Germinal center (tissue), 1 donor: ENCODE measurements around the gene MAD1L1.

Source experiments
- DNase-seq: peaks from one replicate; pipeline ENCODE4 v3.0.0; 2012; ENCODE audit warnings: mixed read lengths, low spot score

MAD1L1 gene

DNA sequence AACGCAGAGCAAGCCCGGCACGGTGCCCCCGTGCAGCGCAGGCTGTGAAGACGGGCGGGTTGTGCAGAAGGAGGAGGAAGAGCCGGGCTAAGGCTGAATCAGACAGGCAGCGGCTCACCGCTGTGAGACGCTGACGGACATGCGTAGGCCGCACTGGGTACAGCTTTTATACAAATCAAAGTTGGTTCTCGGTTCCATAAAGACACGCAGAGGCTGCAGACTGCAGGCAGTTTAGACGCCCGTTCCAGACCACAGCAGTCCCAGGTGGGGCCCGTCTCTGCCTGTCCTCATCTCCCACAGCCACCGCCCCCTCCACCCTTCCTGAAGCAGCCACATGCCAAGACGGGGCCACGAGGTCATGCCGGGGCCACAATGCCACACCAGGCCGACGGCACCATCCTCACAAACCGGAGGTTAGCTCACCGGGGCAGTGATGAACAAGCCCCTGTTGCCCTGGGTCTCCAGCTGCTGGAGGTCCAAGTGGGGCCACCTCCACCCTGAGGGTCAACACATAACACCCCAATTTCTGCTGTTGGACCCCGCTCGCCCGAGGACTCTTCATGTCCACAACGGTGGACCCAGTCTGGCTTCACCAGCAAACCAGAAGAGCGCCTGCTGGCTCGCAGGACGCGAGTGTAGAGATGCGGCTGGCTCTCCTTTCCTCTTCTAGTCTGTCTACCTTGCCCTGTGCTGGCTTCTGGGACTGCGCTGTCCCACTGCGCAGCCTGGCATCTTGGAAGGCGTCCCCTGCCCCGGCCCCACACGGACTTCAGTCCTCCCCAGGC, 335.5 kb downstream of the MAD1L1 start:
- DNase-seq: no peak

DNA sequence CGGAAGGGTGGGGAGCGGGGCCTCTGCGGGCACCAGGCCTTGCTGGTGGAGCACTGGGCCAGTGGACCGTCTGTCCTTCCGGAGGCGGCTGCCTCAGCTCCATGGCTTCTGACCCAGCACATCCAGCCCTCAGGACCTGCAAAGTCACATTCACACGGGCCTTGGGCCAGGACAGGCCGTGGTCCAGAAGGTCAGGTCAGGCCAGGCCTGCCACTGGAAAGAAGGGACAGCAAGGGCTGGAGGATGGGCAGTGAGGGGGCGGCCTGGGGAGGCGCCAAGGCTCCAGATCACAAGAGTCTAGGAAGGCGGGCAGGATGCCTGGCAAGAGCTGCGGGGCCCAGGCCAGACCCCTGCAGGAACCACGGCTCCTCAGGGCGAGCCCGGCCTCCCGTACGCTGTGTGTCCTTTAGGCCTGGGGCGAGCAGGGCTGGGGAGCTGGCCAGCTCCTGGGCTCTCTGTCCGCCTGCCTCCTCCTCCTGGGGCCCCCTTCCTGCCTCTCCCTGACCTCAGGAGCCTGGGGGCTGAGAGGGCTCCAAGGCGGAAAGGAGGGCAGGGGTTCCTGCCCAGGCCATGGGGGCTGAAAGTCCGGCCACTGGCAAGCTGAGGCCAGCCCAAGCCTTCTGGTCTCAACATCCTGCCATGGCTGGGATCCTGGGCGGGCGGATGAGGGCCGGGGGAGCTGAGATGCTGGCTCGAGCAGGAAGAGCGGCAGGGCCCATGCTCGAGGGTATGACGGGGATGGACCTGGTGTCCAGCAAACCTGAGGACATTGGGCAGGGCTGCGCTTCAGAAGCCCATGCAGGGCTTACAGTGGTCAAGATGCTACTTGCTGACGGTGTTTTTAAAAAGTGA, 336.9 kb downstream of the MAD1L1 start:
- no peak for DNase-seq

DNA sequence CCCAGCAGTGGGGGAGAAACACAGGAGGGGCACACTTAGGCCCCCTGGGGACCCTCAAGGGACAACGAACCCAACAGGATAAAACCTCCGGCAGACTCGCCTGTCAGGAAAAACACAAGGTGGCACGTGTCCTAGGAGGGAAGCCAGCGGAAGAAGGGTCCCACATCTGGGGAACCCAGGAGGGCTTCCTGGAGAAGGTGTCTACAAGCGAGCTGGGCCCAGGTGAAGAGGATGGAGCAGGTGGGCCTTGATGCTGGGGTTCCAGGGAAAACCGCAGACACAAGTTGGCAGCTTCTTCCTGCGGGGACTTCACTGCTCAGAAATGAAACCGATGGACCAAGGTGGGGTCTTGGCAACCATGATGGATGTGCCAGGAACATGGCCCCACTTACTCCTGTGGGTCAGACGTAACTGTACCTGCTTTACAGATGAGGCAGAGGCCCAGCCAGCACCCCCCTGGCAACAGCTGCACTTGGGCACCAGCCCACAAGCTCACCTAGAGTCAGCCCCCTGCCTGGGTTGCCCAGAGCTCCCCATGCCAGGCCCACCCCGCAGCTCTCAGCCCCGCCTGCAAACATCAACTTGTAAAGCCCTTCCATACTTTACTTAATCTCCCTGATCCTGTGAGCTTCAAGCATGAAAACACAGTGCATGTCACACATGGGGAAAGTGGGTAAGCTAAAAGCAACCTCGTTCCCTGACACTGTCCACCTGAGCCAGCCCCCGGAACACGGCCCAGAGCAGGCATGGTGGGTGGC, 337.7 kb downstream of the MAD1L1 start:
- no peak for DNase-seq

DNA sequence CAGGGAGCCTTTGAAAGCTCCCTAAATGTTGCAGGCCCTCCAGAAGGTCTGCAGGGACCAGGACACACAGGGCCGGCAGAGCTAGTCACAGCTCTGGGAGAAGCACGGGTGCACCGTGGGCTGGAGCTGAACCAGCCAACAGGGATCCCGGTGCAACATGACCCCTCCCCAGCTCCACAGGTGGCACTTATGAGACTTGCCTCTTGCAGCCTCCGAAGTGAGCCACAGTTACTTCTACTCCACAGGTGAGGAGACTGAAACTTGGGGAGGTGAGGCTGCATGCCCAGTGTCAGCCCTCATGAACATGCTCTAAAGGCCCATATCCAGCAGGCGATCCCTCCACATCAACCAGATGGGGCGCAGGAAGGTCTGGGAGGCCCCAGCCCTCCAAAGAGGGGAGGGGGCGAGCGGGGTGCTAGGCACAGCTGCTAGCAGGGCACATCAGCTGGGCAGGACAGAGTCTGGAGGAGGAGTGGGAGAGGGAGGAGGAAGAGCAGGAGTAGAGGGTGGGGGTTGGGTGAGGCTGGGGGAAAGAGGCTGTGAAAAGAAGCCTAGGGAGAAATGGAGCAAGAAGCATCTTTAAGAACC, 338.3 kb downstream of the MAD1L1 start:
- no peak for DNase-seq

DNA sequence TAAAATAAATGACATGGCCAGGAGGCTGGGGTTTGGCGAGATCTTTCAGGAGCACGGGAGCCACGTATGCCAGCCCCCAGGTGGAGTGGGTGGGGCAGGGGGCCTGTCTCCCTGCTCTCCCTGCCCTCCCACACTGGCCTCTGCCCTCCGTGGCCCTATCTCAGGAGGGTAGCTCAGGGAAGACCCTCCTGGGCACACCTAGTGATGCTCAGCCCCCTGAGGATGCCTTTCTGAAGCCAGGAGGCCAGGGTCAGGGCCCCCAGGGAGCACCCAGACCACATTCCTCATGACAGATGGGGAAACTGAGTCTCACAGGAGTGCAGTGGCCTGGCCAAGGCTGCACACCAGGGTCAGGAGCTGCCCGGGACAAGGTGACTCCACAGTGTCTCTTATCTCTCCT, 339.3 kb downstream of the MAD1L1 start:
- no peak for DNase-seq

DNA sequence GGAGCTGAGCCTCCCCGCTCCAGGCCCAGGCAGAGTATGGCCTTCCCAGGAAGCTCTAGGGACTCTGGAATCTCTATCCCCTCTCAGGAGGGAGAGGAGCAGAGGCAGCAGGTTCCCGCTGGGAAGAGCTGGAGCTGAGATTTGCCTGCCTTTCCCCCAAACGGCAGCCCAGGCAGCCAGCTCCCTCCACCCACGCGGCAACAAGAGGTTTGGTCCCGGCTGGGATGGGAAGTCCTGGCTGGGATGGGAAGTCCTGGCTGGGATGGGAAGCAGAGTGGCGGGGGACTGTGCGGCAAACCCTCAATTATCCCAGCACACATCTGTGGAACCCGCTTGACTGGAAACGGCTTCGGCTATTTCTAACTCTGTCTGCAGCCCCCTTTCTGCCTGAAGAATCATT, 339.7 kb downstream of the MAD1L1 start:
- DNase-seq: no peak

DNA sequence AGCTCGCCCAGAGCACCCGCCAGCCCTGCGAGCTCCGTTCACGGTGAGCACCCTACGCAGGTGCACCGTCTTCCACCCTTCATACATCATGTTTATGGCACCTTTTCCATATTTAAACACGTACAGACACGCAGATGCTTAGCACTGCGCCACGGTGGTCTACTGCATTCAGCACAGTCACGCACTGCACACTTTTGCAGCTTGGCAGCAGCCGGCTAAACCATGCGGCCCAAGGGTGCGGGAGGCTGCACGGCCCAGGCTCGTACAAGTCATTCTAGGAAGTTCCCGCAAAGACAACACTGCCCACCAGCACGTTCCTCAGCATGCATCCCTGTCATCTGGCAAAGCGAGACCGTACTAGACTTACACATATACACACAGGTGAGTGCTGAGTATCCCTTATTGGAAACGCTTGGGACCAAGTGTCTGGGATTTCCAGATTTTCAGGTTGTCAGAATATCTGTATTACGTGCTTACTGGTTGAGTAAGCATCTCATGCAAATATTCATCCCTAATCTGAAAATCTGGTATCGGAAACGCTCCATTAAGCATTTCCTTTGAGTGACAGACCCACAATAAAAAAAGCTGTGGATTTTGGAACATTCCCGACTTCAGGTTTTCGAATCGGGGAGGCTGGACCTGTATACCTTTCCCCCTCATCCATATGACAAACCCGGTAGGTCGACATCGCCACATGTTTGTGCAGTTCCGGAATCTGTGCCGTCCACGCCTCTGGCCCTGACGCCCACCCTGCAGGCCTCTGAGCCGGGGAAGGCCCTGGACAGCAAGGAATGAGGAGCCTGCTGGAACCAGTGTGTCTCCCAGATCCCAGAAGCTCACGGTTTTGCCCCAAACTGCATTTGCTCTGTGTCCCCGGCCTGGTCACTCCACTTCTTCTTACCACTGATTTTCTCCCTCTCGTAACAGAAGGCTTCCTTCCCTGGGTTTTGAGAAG, 340.5 kb downstream of the MAD1L1 start:
- DNase-seq: no peak

DNA sequence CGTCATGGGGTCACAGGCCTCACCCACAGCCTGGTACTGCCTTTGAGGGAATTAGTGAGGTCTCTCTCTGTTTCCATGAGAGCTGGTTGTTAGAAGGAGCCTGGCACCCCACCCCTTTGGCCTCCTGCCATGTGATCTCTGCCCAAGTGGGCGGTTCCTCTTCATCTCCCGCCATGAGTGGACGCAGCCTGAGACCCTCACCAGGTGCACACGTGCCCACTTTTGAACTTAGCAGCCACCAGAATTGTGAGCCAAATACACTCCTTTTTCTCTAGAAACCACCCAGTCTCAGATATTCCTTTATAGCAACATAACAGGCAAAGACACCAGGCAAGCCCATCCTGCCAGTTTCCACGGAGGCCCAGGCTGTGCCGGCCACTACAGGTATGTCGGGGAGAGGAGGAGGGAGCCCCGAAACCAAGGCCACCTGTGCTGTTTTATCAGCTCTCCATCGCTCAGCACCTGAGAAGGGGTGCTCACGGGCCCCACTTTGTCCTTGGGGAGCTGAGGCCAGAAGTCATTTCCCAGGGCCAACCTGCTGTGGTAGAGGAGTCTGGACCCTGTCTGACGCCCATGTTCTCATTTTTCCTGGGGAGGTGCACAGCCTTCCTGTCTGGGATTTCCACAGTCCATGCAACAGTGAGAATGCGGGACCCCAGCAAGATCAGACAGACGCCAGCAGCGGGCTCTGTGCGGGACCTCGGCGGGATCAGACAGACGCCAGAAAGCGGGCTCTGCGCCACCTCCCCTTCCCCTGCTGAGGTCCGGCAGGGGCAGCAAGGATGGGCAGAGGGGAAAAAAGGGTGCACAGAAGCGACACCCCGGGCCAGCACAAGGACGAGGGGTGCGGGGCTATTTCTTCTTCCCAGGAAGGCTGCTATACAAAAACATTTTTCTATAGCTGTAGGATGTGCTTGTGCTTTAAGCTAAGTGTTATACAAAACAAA, 342.2 kb downstream of the MAD1L1 start:
- DNase-seq: no peak

DNA sequence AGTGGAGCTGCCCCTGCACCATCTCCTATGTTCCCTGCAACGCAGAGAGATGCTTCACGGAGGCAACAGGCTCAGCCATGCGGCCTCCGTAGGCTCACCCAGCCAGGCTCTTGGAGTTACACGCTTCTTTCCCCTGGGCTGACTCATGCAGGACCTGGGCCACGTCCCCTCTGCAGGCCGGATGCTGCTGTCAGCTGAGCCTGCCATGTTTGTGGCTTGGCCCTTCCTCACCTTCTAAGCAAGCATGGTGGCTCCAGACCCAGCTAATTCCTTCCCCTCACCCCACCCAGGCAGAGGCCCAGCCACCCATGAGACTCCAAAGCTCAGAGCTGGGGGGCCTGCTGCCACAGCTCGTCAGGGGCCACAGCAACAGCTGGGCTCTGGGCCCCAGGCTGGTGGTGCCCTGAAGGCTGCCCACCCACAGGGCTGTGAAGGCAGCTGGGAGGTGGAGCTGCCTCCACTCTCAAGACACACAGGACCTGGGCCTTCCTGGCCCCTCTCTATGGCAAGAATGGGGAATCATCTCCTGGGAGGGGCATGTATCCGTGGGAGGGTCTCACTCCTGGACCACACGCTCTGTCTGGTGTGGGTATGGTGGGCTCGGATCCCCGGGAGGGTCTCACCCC, 343.1 kb downstream of the MAD1L1 start:
- no peak for DNase-seq

DNA sequence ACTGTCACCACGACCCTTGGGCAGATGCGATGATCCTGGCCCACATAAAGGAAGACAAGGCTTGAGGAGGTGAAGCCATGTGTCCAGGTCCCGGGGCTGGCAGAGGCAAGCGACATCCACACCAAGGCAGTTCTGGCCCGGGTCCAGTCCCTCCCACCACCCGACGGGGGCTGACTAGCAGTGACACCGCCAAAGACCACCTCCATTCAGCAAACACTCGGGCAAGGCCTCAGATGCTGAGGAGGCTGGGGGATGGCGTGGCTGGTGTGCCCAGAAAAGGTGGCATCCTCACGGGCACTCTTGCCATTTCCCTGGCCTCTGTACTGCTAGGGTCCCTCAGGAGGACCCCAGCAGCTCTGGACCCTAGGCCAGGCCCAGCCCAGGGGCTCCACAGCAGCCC, 343.7 kb downstream of the MAD1L1 start:
- DNase-seq: no peak

DNA sequence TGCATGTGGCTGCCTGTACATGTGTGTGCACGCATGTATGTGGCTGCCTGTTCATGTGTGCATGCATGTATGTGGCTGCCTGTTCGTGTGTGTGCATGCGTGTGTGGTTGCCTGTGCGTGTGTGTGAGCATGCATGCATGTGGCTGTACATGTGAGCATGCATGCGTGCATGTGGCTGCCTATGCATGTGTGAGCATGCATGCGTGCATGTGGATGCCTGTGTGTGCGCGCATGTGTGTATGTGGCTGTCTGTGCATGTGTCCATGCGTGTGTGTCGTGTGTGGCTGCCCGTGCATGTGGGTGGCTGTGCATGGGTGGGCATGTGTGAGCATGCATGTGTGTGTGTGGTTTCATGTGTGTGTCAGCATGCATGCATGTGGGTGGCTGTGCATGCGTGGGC, 344.3 kb downstream of the MAD1L1 start:
- DNase-seq: no peak

DNA sequence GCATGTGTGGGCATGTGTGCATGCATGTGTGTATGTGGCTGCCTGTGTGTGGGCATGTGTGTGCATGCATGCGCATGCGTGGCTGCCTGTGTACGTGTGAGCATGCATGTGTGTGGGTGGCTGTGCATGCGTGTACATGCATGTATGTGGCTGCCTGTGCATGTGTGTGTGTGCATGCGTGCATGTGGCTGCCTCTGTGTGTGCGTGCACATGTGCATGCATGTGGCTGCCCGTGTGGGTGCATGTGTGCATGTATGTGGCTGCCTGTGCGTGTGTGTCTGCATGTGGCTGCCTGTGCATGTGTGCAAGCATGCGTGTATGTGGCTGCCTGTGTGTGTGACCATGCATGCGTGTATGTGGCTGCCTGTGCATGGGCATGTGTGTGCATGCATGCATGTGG, 345.5 kb downstream of the MAD1L1 start:
- no peak for DNase-seq

DNA sequence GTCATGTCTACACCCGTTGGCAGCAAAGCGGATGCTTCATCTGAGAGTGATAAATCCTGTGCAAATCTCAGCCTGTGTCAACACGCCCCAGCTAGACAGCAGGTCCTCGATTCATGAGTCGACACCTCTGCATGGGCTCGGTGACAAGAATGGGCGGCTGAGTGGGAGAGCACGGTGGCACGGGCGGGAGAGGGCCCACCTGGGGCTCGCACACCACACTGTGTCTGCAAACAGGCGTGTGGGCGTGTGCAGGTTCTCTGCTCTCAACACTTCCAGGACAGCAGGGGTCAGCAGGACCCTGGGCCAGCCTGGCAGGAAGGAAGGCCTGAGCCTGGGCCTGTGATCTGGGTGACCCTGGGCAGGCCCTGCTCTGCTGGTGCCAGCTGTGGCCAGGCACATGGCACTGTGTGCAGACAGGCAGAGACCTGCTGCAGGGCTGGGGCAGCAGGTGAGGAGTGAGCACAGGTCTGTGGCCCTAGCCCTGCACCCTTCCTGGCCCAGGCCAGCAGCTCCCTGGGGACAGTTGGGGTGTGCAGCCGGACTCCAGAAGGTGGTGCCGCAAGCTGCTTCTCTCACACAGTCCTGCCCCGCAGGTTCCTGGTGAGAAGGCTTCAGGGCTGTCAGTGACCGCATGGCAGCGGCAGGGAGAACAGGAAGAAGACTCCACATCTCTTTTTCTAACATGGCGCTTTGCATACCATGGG, 346.2 kb downstream of the MAD1L1 start:
- no peak for DNase-seq

DNA sequence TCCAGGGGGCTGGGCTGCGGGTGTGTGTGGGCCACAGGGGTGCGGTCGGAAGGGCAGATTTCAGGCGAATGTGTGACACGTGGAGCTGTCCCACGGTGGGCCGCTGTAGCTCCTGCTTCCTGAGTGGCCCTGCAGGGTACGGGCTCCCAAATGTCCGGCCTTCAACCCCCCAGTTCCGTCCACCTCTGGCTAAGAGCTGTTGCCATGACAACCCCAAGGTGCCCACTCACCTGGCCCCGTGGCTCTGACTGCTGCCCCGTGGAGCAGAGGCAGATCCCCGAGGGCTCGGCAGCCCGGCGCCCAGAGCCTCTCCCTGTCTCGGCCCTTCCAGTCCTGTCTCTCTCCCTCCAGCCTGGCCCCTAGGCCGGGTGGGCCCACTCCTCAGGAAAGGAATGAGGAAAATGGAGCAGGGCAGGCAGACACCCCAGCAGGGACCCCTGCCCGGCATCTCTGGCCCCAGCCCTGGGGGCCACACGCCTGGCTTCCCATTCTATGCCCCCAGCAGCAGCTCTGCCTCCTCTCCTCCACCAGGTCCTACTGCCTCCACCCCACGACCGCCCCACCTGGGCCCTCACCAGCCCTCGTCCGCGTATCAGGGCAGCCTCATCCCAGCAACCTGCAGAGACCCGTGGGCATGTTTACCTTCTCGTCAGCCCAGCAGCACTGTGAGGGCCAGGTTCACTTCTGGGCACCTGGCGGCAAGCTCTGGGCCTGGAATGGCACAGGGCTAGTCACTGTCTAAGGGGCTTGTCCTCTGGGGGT, 347.1 kb downstream of the MAD1L1 start:
- DNase-seq: no peak

DNA sequence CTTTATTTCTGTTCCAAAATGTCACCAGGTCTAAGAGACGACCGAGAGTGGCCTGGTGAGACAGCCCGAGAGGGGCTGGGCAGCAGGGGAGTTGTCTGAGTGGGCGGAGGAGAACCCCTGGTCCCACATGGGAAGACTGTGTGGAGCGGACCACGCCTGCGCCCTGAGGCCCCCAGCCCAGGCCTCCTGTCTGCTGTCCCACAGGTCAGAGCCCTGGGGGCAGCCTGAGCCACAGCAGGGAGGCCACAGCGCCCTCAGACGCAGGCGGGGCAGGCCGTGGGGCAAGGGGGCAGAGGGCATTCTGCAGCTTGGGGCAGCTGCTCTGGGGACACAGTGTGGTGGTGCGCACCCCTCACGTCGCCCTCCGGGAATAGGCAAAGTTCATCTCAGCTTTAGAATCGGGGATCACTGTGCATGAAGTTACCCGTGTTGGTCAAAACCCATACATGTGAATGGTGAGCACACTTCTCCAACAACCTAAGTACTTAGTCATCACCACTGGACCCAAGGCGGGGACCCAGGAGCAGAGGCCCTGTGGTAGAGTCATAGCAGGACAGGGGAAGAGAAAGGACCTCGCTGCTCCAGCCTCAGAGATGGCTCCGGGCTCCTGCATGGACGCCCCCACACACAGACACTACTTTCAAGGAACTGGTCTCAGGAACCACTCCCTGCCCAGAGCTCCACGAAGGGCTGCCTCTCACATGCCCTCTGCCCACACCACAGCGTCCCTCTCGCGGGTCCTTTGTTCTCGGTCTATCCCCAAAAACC, 348.0 kb downstream of the MAD1L1 start:
- no peak for DNase-seq

DNA sequence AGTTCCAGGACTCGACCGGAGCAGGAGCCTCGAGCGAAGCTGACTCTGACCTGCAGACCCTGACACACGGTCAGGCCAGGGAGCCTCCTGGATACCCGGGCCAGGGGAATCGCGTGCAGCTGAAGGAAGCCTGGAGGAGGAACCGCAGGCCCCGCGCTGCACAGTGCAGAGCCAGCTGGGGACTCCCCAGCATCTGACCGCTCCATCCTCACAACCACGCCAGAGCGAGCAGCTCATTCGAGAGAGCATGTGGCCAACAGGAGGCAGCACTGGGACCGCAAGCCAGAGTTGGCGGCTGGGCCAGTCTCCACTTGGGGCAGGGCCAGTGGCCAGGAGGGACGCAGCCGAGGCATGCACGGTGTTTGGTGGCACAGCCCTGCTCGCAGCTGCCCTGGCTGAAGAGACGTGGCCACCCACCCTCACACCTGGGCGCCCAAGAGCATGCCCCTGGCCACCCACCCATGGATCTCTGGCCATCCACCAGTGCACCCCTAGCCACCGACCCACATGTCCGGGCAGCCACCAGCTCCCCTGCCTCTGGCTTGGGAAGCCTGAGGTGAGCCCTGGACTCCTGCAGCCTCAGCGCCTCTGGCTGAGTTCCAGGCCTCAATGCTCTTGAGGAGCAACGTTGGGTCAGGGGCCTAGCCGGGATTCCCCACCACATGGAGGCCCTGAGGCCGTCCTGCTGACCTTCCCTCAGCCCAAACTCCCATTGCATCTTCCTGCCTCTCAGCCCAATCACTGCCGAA, 348.7 kb downstream of the MAD1L1 start:
- no peak for DNase-seq
